MV-4-11 (cell line): ENCODE measurements around the gene SEMA4B.
"Not testable (repeated sequence)": the region's sequence is repeated elsewhere in the genome, so short reads cannot be mapped to it uniquely, and the experiment has no call there.

Experiments used
- DNase-seq: peaks from one replicate; lab custom pipeline; 2025; lab: John Stamatoyannopoulos, UW

Gene SEMA4B

GRCh38 chr15:90201130-90201943 lies at the start of gene SEMA4B:
SEMA4B (plus strand) TSS chr15:90201330; CDS start chr15:90201579, 249 bp downstream.
- peak; percentile 56 for DNase-seq

DNA sequence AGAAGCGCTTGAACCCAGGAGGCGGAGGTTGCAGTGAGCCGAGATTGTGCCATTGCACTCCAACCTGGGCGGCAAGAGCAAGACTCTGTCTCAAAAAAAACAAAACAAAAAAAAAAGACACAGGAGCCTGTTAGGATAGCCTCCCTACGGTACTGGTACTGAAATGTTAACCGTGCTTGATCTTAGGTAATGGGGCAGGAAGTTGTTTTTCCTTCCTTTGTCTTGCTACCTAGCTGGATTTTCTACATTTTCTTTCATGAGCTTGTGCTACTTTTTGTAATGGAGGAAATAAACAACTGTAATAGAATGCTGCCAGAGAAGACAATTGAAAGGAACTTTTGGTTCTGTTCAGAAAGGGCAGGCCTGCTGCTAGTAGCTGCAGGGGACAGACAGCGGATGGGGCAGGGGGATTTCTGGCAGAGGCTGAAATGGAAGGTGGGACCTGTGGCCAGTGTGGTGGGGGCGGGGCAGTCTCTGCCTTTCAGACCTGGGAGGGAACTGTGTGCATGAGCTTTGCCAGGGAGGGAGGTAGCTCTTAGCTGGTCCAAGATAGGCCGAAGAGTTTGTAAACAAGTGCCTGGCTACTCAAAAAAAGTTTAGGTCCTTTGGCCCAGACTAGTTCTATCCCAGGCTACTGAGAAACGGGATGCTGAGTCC lies 49.0 kb upstream of the SEMA4B start:
- no peak for DNase-seq

DNA sequence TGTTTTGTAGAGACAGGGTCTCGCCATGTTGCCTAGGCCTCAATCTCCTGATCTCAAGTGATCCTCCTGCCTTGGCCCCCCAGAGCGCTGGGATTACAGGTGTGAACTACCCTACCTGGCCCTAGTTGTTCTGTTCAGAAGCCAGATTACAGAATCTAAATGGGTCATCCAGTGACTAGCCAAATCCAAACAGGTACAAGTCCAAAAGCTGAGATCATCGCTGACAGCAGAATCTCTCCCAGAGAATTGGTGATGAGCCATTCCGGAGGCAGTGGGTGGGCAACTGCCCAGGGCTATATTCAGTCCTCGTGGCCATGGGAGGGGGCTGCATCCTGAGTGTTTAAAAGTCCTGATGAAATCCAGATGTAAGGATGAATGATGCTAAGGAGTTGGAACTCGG lies 47.5 kb upstream of the SEMA4B start:
- no peak for DNase-seq

DNA sequence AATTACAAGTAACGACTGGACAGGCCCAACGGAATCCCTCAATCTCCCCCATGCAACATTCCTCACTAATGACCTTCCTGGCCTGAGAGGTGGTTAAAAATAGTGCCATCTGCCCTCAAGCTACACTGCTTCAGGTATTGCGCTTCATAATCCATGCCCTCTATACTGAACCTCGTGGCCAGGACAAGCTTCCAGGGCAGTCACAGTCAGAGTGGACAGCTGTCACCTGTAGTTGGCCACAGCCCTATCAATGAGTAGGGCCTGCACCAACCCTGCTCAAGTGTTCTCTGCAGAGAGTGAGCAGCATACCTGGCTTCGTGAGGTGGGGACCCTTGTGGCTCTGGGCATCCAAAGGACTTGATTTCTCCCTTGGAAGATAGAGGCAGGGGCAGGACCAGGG lies 46.9 kb upstream of the SEMA4B start:
- DNase-seq: no peak

DNA sequence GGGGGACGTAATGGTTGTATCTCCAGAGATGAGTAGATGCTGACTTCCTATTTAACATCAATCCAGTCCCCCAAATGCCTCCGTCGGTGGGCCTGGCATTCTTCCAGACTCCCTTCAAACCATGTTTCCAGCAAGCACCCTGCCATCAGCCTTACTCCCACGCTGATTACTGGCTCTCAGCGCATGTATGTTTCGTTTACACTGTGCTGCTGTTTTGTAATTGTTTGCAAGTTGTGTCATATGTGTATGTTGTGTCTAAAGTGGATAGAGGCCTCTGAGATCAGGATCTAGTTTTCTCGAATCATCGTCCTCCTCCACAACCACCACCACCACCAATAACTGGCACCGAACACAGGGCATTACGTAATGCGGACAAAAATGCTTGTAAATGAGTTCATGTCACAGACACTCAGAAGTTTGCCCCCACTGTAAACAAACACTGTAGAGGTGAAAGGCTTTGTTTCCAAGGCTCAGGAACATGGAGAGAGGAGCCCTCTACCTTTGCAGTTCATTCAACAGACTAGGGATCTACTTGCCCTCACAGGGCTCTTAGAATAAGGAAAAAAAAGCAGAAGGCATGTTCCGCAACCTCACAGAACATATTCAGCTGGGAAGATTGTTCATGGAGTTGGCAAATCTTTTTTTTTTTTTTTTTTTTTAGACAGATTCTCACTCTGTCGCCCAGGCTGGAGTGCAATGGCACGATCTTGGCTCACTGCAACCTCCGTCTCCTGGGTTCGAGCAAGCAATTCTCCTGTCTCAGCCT lies 46.1 kb upstream of the SEMA4B start:
- peak; percentile 84 for DNase-seq

DNA sequence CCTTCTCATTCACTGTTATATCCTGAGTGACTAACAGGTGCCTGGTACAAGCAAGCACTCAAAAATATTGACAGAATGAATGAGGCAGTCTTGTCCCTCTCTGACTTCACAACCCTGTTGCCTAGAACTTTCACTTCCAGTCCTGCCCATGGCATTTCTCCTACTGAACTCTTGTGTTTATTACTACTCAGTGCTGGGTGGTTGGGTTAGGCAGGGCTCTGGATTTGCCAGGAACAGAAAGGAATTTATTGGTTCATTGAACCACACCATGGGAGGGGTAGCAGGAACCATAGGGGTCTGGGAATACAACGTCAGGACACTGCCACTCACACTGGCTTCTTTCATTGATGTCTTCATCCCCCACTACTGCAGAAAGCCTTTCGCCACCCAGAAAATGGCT lies 41.9 kb upstream of the SEMA4B start:
- peak; percentile 59 for DNase-seq

DNA sequence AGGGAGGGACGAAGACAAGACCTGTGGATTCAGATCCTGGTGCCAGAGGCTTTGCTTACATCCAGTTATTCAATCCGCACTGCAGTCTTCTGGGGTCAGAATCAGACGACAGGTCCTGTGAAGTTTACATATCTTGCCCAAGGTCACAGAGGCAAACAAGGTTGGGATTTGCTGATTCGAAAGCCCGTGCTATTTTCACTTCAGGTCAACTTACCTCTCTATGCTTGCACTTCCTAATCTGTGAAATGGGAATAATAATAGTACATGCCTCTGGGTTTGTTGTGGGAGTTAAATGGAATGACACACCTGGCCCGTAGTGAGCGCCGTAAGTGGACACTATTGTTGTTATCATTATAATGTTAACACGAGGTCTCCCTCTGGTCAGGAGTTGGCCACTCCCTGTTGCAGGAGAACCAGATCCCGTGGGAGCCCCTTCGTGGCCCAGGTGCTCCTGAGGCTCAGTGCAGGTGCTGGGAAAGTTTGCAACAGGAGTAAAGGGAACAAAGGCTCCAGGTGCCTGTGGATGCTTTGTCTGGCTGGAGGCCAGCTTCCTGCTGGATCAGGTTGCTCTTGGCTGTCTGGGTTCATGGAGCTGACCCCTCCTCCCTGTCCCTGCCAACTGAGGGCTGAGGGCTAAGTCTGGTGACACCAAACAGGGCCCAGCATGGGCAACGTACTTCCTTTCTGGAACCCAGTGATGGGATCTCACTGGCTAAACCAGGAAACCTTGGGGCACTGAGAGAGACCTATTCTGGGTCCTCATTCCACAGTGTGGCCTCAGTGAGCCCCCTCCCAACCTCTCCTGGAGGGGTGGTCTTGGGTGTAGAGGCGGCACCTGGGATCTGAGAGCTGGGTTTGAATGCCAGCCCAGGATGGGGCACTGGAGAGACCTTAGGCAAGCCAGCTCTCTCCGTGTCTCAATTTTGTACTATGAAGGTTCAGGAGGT lies 40.1 kb upstream of the SEMA4B start:
- no peak for DNase-seq

GRCh38 chr15:90161950-90162361 lies 39.2 kb upstream of the SEMA4B start:
- DNase-seq: peak; percentile 90

- no peak for DNase-seq
Observed at GRCh38 chr15:90162956-90163355, 38.2 kb upstream of the SEMA4B start.

DNA sequence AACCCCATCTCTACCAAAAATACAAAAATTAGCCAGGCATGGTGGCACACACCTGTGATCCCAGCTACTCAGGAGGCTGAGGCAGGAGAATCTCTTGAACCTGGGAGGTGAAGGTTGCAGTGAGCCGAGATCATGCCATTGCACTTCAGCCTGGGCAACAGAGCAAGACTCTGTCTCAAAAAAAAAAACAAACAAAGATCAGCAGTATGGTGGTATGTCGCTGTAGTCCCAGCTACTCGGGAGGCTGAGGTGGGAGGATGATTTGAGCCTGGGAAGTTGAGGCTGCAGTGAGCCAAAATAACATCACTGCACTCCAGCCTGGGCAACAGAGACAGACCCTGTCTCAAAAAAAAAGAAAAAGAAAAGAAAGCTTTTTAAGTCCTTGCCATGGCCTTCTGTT lies 36.9 kb upstream of the SEMA4B start:
- not testable (repeated sequence) for DNase-seq

GRCh38 chr15:90165157-90165556 lies 36.0 kb upstream of the SEMA4B start:
- DNase-seq: no peak

DNA sequence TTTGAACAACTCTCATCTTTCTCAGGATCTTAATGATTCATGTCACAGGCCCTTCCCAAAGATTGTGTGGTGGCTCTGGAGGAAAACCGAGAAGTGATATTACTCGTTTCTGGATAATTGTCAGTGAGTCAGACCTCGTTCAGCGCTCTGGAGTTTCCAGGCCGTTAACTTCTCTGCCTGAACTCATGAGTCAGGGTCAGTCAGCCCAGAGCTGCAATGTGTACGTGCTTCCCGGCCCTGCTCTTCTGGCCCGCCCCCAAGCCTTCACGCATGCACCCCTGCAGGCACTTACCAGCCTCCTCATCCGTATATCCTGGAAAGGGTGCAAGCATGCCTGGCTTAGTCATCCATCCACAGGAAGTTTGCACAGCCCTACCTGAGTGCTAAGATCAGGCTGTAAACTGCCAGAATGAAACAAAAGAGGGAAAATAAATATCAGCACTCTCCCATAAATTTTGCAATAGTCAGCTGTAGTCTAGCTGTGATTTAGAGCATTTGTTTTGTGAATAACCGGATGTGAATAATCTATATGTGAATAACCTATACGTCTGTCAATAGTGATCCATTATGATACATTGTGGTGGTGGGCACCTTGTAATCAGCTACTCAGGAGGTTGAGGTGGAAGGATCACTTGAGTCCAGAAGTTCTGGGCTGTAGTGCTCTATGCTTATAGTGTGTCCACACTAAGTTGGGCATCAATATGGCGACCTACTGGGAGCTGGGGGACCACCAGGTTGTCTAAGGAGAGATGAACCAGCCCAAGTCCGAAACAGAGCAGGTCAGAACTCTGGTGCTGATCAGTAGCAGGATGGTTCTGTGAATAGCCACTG lies 35.3 kb upstream of the SEMA4B start:
- peak; percentile 93 for DNase-seq

DNA sequence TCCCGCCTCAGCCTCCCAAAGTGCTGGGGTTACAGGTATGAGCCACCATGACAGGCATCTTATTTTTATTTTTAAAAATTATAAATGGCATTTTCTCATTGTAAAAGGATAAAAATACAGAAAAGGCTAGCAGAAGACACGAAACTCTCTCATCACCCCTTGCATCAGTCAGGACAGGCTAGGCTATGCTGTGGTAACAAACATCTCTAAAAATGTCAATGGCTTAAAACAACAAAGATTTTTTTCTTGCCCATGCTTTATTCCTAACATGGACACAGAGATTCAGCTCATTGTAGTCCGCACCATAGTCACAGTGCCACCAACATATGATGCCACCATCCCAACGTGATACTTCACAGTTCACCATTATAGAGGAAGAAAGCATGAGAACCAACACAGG lies 34.0 kb upstream of the SEMA4B start:
- DNase-seq: no peak

DNA sequence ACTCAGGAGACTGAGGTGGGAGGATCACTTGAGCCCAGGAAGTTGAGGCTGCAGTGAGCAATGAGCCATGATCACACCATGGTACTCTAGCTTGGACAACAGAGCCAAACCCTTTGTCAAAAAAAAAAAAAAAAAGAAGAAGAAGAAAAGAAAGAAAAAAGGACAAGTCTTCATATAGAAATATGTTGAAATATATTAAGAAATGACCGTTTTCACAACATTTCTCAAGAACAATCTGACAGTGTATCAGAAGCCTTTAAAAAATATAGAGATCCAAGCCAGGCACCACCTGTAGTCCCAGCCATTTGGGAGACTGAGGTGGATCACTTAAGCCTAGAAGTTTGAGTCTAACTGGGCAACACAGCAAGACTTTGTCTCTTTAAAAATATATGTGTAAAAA lies 29.5 kb upstream of the SEMA4B start:
- DNase-seq: no peak

GRCh38 chr15:90173372-90173771 lies 27.8 kb upstream of the SEMA4B start:
- DNase-seq: no peak

DNA sequence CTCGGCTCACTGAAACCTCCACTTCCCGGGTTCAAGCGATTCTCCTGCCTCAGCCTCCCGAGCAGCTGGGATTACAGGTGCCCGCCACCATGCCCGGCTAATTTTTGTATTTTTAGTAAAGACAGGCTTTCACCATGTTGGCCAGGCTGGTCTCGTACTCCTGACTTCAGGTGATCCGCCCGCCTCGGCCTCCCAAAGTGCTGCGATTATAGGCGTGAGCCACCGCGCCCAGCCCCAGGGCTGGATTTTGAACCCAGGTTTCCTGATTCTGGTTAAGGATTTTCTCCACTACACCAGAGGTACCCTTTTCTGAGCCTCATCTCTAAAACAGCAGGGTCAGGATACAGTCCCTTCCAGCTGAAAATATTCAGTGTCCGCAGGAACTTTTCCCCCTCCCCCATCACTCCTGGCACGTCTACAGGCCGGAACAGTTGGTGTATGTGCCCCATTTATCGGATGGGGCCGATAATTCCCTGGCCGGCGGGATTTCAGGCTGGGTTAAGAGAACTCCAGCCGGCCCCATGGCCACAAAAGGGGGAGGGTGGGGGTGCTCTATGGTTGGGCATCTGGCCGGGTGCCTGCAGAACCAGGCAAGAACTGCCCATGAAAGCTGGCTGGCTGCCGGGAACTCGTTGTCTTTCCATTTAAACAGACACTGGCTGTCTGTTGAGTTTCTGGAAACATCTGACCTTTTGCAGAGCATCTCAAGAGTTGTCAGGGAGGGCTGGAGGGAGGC lies 26.8 kb upstream of the SEMA4B start:
- no peak for DNase-seq

DNA sequence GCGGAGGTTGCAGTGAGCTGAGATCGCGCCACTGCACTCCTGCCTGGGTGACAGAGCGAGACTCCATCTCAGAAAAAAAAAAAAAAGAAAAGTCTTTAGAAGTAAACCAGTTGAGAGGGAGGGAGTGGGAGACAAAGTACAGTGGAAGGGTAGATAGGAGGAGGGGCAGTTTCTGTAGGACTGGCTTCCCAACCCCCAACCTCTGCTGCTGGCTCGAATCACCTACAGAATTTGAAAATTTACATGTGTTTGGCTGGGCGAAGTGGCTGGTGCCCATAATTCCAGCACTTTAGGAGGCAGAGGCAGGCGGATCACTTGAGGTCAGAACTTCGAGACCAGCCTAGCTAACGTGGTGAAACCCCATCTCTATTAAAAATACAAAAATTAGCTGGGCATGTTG lies 24.1 kb upstream of the SEMA4B start:
- DNase-seq: no peak

- peak; percentile 58 for DNase-seq
Observed at GRCh38 chr15:90178468-90179435, 22.4 kb upstream of the SEMA4B start.

DNA sequence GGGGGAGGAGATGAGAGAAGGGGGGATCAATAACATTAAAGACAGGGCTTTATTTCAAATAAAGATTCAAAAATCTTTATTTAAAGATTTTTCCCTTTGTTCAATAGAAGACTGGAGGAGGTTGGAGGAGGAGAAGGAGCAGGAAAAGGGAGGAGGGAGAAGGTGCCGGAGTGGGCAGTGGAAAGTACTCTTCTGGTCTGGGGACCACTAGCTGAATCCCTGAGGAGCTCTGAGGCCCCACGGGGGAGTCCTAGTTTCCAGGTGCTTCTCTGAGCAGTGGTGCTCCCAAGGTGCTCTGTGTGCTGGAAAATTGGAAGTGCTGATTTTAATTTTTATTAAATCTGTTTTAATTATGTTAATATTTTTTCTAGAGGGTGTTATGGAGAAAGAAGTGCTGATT lies 19.4 kb upstream of the SEMA4B start:
- DNase-seq: no peak
